OCI-LY7 (cell line): ENCODE data around the gene FHIT. TPM values are rescaled to one million over a fixed set of nuclear protein-coding genes. Genes with fewer than 3 reads are reported as not detected.

Source experiments
- BruUV-seq: library from RNA; stranded (reverse); fragments of 400-500 nt; replicated peaks from 2 replicates; lab custom pipeline; 2021; lab: Mats Ljungman, UMichigan
- CTCF ChIA-PET: fragments of 300-600 bp; sonication (Branson Sonifier 250); formaldehyde crosslinking; loops from one replicate; lab custom pipeline; 2022; ENCODE audit warnings: antibody characterized with exemption; ENCODE audit not compliant: unreplicated experiment; lab: Charles Lee
- POLR2A ChIA-PET: fragments of 300-600 bp; sonication (Branson Sonifier 250); formaldehyde crosslinking; loops from one replicate; lab custom pipeline; 2022; ENCODE audit warnings: antibody characterized with exemption; lab: Charles Lee
- DNase-seq: peaks from one replicate; pipeline ENCODE4 v3.0.0-alpha.2; 2015; ENCODE audit warnings: low spot score
- H2AFZ ChIP-seq: fragments of 200-600 bp; sonication (generic), shearing (Covaris generic); 2 replicates; pipeline ENCODE4 v1.6.1; 2014; ENCODE audit warnings: mild to moderate bottlenecking, antibody characterized with exemption, low read length, moderate library complexity
- H3K27ac ChIP-seq: fragments of 200-600 bp; sonication (generic); 2 replicates; pipeline ENCODE4 v1.5.1; 2014; ENCODE audit warnings: mixed run types, low read depth, mild to moderate bottlenecking, moderate library complexity, low read length, inconsistent platforms; ENCODE audit not compliant: poor library complexity, severe bottlenecking
- H3K36me3 ChIP-seq: fragments of 200-600 bp; sonication (generic); 2 replicates; pipeline ENCODE4 v1.6.1; 2014; ENCODE audit warnings: mild to moderate bottlenecking, antibody characterized with exemption, low read length, moderate library complexity, mixed read lengths; ENCODE audit not compliant: insufficient read depth
- H3K4me1 ChIP-seq: fragments of 200-600 bp; sonication (generic); 2 replicates; pipeline ENCODE4 v1.5.1; 2014; ENCODE audit warnings: mild to moderate bottlenecking, low read length; ENCODE audit not compliant: insufficient read depth, poor library complexity, severe bottlenecking
- H3K4me2 ChIP-seq: fragments of 200-600 bp; sonication (generic); 2 replicates; pipeline ENCODE4 v1.6.1; 2014; ENCODE audit warnings: mild to moderate bottlenecking, low read length
- H3K4me3 ChIP-seq: fragments of 200-600 bp; sonication (generic); 2 replicates; pipeline ENCODE4 v1.5.1; 2014; ENCODE audit warnings: mild to moderate bottlenecking, low read depth, low read length; ENCODE audit not compliant: poor library complexity, severe bottlenecking
- H3K79me2 ChIP-seq: fragments of 200-600 bp; sonication (generic); 2 replicates; pipeline ENCODE4 v1.6.1; 2016; ENCODE audit warnings: low read depth, mild to moderate bottlenecking, low read length, moderate library complexity, mixed read lengths; ENCODE audit not compliant: insufficient read depth
- H3K9me2 ChIP-seq: fragments of 200-600 bp; sonication (generic); 2 replicates; pipeline ENCODE4 v1.6.1; 2016; ENCODE audit warnings: mild to moderate bottlenecking, low read length, mixed read lengths; ENCODE audit not compliant: insufficient read depth
- H3K9me3 ChIP-seq: fragments of 200-600 bp; sonication (generic); 2 replicates; pipeline ENCODE4 v1.6.1; 2014; ENCODE audit warnings: mild to moderate bottlenecking, mixed run types, low read length, mixed read lengths
- H4K20me1 ChIP-seq: fragments of 200-600 bp; sonication (generic); 2 replicates; pipeline ENCODE4 v1.6.1; 2014; ENCODE audit warnings: mild to moderate bottlenecking, antibody characterized with exemption, low read length, moderate library complexity, mixed read lengths; ENCODE audit not compliant: insufficient read depth
- CTCF ChIP-seq: fragments of 200-600 bp; sonication (generic); conservative IDR thresholded peaks from 2 replicates; pipeline ENCODE4 v1.5.1; 2014; ENCODE audit warnings: mild to moderate bottlenecking, antibody characterized with exemption, low read length, moderate library complexity, mixed read lengths
- EZH2phosphoT487 ChIP-seq: fragments of 200-600 bp; sonication (generic); IDR thresholded peaks from 2 replicates; pipeline ENCODE4 v1.6.1; 2018; ENCODE audit warnings: low read depth, borderline replicate concordance, mild to moderate bottlenecking, mixed run types, antibody characterized with exemption, low read length, moderate library complexity, mixed read lengths
- intact Hi-C: fragments of 100-400 bp; cut with micrococcal nuclease; formaldehyde crosslinking; loops from one replicate; pipeline ENCODE4 v1.10.0; 2022; ENCODE audit not compliant: unreplicated experiment
- total RNA-seq, 2 experiments: library from RNA; depleted of rRNA in 1 of 2; stranded (reverse); fragments of >200 nt in 1 of 2; shearing (Covaris generic) in 1 of 2; gene quantifications; 2 replicates each; pipeline ENCODE4 v1.2.3, GENCODE V29; 2014 to 2022

Gene FHIT
- total RNA-seq, 2 experiments from 2014 or later: 5.0 to 10.9 TPM

GRCh38 chr3:61236556-61236955, 14.7 kb downstream of the FHIT start:
- no peaks in the 10 kb centered on the region for H3K4me1 ChIP-seq
- no TSS peak for BruUV-seq
- no peak overlapping the region for H2AFZ ChIP-seq
- DNase-seq: no peak
- no peak overlapping the region for H3K4me2 ChIP-seq
- H3K36me3 ChIP-seq: no peaks in the 10 kb centered on the region
- H3K79me2 ChIP-seq: no peaks in the 10 kb centered on the region
- no peaks in the 10 kb centered on the region for H3K9me2 ChIP-seq
- H3K27ac ChIP-seq: no peak overlapping the region
- H3K4me3 ChIP-seq: no peak overlapping the region
- TF ChIP-seq CTCF (no peak), EZH2phosphoT487 (no peak)
- H3K9me3 ChIP-seq: no peaks in the 10 kb centered on the region
- ChIA-PET POLR2A (no interaction called here), CTCF (no interaction called here)
- intact Hi-C loops: no loop called here
- H4K20me1 ChIP-seq: no peaks in the 10 kb centered on the region

GRCh38 chr3:61233746-61234145, 17.5 kb downstream of the FHIT start:
- intact Hi-C loops: no loop called here
- no peaks in the 10 kb centered on the region for H3K4me1 ChIP-seq
- ChIA-PET CTCF (no interaction called here), POLR2A (interaction anchor here (0.6 to 1.4 kb wide), 2 partner anchors 11 to 1455 kb away, joined by 3 to 8 read pairs; no protein-coding TSS in a partner anchor)
- no TSS peak for BruUV-seq
- DNase-seq: no peak
- no peaks in the 10 kb centered on the region for H3K79me2 ChIP-seq
- H3K9me2 ChIP-seq: no peaks in the 10 kb centered on the region
- H3K27ac ChIP-seq: no peak overlapping the region
- TF ChIP-seq CTCF (no peak), EZH2phosphoT487 (no peak)
- no peak overlapping the region for H3K4me3 ChIP-seq
- no peaks in the 10 kb centered on the region for H3K9me3 ChIP-seq
- H3K36me3 ChIP-seq: no peaks in the 10 kb centered on the region
- no peak overlapping the region for H2AFZ ChIP-seq
- H3K4me2 ChIP-seq: no peak overlapping the region
- H4K20me1 ChIP-seq: no peaks in the 10 kb centered on the region

GRCh38 chr3:61231693-61232092, 19.6 kb downstream of the FHIT start:
- H3K4me3 ChIP-seq: no peak overlapping the region
- H2AFZ ChIP-seq: no peak overlapping the region
- H3K4me2 ChIP-seq: no peak overlapping the region
- no peaks in the 10 kb centered on the region for H3K36me3 ChIP-seq
- intact Hi-C loops: no loop called here
- no peaks in the 10 kb centered on the region for H3K79me2 ChIP-seq
- TF ChIP-seq CTCF (no peak), EZH2phosphoT487 (no peak)
- CTCF ChIA-PET: no interaction called here
- POLR2A ChIA-PET: no interaction called here
- no peaks in the 10 kb centered on the region for H3K9me3 ChIP-seq
- no peaks in the 10 kb centered on the region for H3K9me2 ChIP-seq
- H4K20me1 ChIP-seq: no peaks in the 10 kb centered on the region
- no TSS peak for BruUV-seq
- H3K27ac ChIP-seq: no peak overlapping the region
- DNase-seq: no peak
- H3K4me1 ChIP-seq: no peaks in the 10 kb centered on the region
